Stimulated activated CD8-positive, alpha-beta memory T cell treated with anti-CD3 and anti-CD28 coated beads, Interleukin-15, amount 100 ng/mL, for 1 hour (primary cell): Measurements from ENCODE around the gene SH3BP4.
"Not testable (repeated sequence)": the region's sequence is repeated elsewhere in the genome, so short reads cannot be mapped to it uniquely, and the experiment has no call there.

ENCODE experiments used
- DNase-seq: peaks from one replicate; pipeline ENCODE4 v3.0.0-alpha.2; 2020; ENCODE audit warnings: low read depth

The SH3BP4 gene

GRCh38 chr2:235043762-235044500 lies 92.1 kb downstream of the SH3BP4 start:
- no peak for DNase-seq

- no peak for DNase-seq
Measured at GRCh38 chr2:235044501-235045271, 92.9 kb downstream of the SH3BP4 start.

- no peak for DNase-seq
Measured at GRCh38 chr2:235045336-235045972, 93.6 kb downstream of the SH3BP4 start.

- no peak for DNase-seq
Measured at GRCh38 chr2:235045973-235046343, 94.1 kb downstream of the SH3BP4 start.

GRCh38 chr2:235046589-235046988 lies 94.8 kb downstream of the SH3BP4 start:
- no peak for DNase-seq

- no peak for DNase-seq
Measured at GRCh38 chr2:235047171-235048160, 95.6 kb downstream of the SH3BP4 start.

- no peak for DNase-seq
Measured at GRCh38 chr2:235048549-235048948, 96.7 kb downstream of the SH3BP4 start.

GRCh38 chr2:235049069-235049468 lies 97.3 kb downstream of the SH3BP4 start:
- DNase-seq, result no peak

GRCh38 chr2:235049719-235050118 lies 97.9 kb downstream of the SH3BP4 start:
- no peak for DNase-seq

- no peak for DNase-seq
Measured at GRCh38 chr2:235050980-235051351, 99.1 kb downstream of the SH3BP4 start.

GRCh38 chr2:235051436-235052260 lies 99.8 kb downstream of the SH3BP4 start:
- no peak for DNase-seq

GRCh38 chr2:235052514-235053354 lies 100.9 kb downstream of the SH3BP4 start:
- DNase-seq, result no peak

GRCh38 chr2:235053651-235054050 lies 101.8 kb downstream of the SH3BP4 start:
- no peak for DNase-seq

- no peak for DNase-seq
Measured at GRCh38 chr2:235054475-235054874, 102.7 kb downstream of the SH3BP4 start.

- no peak for DNase-seq
Measured at GRCh38 chr2:235054919-235055318, 103.1 kb downstream of the SH3BP4 start.

- no peak for DNase-seq
Measured at GRCh38 chr2:235055891-235056516, 104.2 kb downstream of the SH3BP4 start.

GRCh38 chr2:235056768-235057167 lies 105.0 kb downstream of the SH3BP4 start:
- no peak for DNase-seq

- not testable (repeated sequence) for DNase-seq
Measured at GRCh38 chr2:235057616-235058015, 105.8 kb downstream of the SH3BP4 start.

GRCh38 chr2:235059161-235059560 lies 107.3 kb downstream of the SH3BP4 start:
- no peak for DNase-seq

- DNase-seq, result no peak
Measured at GRCh38 chr2:235061656-235062055, 109.8 kb downstream of the SH3BP4 start.
